Stimulated activated CD8-positive, alpha-beta memory T cell treated with anti-CD3 and anti-CD28 coated beads, Interleukin-7, amount 100 ng/mL, for 4 hours (primary cell): ENCODE data around the gene RPS6KB1.
"Not testable (repeated sequence)": the region's sequence is repeated elsewhere in the genome, so short reads cannot be mapped to it uniquely, and the experiment has no call there.

ENCODE experiments used
- DNase-seq, 2 donors: peaks; one replicate each; pipeline ENCODE4 v3.0.0-alpha.2; 2020; ENCODE audit warnings: low read depth in 2 of 2

Gene RPS6KB1

DNA sequence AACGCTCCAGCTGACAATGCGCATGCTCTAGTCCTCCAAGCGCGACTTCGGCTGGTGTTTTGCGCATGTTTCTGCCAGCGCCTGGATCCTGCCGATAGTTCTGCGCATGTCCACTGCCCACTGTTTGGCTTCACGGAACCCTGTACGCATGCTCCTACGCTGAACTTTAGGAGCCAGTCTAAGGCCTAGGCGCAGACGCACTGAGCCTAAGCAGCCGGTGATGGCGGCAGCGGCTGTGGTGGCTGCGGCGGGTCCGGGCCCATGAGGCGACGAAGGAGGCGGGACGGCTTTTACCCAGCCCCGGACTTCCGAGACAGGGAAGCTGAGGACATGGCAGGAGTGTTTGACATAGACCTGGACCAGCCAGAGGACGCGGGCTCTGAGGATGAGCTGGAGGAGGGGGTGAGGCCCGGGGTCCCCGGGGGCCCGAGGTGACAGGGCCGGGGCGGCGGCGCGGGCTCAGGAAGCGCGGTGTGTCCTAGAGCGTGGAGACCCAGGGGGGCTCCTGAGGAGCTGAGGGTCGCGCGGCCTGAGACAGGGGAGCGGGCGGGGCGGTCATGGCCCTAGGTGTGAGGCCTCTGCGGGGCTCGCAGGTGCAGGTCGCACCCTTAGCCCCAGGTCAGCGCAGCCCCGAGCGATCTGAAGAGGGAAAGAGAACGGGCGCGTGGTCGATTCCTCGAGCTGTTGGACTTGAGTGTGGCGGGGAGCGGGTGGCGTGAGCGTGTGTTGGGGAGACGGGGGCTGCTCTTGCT, at the start of gene RPS6KB1, which contains the start of gene TUBD1:
Gene RPS6KB1 (plus strand): TSS at position 198 of the 752 bp plus-strand sequence. CDS start 64 bp downstream, at position 262.
Gene TUBD1 (minus strand): TSS at position 20 of the 752 bp plus-strand sequence. CDS start 1,941 bp downstream, outside the sequence.
- peak; percentile 94 to 98 for DNase-seq

DNA sequence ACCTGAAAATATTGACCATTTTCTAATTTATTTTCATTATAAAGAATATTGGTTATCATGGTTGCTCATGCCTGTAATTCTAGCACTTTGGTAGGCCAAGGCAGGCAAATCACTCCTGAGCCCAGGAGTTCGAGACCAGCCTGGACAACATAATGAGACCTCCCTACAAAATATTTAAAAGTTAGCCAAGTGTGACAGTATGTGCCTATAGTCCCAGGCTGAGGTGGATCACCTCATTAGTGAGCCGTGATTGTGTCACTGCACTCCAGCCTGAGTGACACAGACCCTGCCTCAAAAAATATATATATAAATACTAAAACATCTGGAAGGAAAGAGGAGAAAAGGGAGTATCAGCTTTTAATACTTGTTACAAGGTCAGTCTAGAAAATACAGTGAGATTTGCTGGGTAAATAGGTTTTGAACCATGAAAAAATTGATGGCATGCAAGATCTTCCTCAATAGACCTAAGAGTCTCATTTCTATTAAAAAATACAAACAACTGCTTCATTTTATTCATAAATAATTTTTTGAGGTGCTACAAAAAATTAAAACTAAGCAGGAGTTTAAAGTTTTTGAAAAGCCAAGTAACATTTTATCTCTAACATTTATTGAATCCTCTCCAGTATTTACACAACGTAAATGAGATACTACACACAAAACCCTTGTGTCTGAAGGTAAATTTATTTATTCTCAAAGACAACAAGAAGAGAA, 47.9 kb upstream of the RPS6KB1 start:
- DNase-seq, result no peak

DNA sequence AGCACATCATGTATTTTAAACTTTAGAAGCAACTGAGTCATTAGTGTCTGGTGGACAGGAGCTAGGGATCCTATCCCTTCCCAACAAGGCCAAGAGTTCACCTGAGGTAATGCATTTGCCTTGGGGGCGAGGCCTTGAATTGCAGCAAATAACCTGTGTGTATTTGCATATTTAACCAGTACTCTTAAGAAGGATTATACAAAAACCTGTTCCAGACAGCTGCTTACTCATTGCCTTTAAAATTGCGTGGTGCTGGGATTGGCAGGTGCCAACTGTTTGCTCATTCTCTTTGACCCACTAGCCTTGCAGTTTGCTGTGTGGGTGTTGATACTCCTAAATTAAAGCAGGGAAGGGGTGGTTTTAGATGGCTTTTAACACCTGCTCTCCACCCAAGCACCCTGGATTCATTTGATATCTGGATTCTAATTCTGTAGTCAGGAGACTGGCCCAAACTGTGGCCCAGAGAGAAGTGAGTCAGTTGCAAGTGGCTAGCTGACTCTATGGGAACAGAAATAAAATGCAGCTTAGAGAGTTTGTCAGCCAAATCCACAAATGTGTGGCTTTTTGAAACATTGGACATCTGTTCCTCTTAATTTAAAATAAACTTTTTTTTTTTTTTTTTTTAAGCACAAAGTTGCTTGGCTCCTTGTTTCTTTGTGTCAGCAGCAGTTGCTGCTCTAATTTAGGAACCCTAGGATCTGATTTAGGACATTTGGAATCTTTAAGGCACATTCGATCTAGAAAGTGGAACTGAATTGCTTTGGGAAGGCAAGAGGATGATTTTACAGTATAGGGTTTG, 47.1 kb upstream of the RPS6KB1 start:
- DNase-seq, result no peak

DNA sequence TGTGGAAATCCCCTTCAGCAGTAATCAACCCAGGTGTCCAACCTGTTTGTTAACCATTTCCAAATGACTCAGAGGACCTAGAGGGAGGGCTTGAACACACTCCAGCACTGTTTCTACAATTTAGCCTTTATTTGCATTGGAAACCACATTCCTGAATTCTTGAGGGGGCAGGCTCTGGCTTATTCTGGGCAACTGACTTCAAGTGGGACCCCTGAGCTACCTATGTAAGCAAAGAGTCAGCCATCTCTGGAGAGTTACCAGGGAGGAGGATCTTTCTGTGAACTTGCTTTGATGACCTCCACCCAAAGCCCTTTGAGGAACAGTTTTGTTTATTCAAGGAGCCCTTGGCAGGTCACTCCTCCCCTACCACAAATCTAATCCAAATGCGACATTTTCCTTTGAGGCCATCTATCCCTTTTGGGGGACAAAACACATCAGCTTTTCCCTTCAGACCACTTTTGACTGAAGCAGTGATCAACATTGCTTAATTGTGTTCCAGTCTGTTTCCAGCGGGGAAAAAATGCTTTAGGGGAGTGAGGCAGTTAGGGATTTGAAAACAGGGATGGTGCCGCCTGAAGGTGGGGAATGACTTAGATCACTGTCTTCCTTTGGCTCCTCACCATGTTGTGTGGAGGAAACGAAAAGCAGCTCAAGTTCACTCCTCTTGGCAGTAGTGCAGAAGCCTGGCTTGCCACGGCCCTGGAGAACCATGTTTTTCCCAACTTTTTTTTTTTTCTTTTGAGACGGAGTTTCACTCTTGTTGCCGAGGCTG, 46.3 kb upstream of the RPS6KB1 start:
- DNase-seq, result no peak

DNA sequence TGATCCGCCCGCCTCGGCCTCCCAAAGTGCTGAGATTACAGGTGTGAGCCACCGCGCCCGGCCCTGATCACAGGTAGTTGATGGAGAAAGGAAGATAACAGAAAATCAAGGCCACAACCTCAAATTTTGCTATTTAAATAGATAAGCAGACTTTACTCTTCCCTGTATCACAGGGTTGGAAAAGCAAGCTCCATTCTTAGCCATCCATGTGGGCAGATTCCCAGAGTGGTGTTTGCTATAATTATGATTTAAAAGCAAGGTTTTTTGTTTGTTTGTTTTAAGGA, 44.6 kb upstream of the RPS6KB1 start:
- no peak for DNase-seq

DNA sequence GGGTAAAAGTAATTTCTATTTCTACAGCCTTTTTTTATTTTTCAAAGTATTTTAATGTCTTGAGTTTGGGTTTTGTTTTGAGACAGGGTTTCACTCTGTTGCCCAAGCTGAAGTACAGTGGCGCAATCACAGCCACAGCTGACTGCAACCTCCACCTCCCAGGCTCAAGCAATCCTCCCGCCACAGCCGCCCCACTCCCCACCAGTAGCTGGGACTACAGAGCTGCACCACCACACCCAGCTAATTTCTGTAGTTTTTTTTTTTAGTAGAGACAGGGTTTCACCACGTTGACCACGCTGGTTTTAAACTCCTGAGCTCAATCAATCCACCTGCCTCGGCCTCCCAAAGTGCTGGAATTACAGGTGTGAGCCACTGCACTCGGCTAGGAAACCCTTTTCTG, 44.1 kb upstream of the RPS6KB1 start:
- DNase-seq, result no peak

DNA sequence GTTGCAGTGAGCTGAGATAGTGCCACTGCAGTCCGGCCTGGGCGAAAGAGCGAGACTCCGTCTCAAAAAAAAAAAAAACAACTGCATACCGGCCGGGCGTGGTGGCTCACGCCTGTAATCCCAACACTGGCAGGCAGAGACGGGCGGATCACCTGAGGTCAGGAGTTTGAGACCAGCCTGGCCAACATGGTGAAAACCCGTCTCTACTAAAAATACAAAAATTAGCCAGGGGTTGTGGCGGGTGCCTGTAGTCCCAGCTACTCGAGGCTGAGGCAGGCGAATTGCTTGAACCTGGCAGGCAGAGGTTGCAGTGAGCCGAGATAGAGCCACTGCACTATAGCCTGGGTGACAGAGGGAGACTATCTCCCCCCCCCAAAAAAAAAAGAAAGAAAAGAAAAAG, 42.6 kb upstream of the RPS6KB1 start:
- DNase-seq, result not testable (repeated sequence)

DNA sequence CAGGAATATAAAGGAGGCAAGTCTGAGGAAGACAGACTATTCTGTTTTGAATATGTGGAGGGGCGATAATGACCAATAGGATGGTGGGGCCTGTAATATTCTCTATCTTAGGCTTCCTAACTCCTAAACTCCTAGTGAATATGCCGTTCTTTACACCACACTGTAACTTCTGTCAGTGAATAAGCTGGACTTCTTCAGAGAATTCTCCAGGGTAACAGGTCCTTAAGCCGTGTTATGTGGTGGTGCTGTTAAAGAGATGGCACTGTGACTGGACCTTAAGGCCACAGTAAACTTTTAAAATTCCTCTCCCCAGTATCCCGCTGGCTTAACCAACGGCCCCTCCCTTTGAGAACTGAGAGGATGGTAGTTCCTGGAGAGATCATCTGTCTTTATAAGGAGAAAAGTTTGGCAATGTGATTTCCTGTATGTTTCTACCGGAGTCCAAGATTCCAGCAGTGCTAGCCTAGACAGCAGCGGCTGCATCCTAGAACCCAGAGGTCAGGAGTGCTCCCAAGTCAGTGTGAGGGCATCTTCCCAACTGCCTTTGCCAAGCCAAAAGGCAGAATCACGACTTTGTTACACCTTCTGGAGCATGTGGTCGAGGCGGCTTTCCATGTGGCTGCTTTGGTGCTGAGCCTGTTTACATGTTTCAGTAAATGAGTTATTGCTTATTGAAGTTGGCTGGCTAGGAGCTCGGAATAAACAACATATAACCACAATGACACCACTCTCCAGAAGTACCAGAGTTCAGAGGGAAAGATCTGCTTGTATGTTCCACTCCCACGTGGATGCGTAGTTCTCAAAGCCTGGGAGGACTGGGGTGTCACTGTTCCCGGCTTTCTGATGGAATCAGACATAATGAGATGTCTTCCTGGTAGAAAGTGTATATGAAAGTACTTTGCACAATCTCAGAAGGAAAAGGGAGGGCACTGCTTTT, 41.2 kb upstream of the RPS6KB1 start:
- no peak for DNase-seq

DNA sequence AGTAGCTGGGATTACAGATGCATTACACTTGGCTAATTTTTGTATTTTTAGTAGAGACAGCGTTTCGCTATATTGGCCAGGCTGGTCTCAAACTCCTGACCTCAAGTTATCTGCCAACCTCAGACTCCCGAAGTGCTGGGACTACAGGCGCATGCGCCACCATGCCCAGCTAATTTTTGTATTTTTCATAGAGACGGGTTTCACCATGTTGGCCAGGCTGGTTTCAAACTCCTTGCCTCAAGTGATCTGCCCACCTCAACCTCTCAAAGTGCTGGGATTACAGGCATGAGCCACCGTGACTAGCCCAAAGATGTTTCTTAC, 40.1 kb upstream of the RPS6KB1 start:
- not testable (repeated sequence) for DNase-seq

DNA sequence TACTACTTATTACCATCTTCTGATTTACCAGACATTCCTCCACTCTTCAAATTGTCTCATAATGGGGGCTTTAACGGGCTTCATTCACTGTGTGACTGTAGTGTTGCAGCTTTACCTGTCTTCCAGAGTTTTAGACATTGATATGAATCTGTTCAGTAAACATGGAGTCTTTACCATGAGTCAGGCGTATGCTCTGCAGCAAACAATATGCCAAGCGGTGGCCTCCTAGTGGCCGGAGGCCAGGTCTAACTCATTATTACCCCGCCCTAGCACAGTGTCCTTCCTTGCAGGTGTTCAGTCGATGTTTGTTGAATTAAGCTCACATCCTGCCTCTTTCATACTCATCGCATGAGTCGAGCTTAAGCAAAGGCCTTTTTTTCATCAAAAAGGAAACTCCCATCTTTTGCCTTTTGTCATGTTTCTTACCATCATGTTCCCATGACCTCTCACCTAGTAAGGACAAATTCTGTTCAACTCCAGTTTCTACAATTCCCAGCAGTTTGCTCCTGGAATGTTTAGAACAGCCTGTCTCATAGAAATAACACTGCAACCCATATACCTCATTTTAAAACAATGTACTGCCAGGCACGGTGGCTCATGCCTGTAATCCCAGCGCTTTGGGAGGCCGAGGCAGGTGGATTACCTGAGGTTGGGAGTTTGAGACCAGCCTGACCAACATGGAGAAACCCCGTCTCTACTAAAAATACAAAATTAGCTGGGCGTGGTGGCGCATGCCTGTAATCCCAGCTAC, 39.6 kb upstream of the RPS6KB1 start:
- DNase-seq, result peak in 1 of 2 donors; percentile 24

DNA sequence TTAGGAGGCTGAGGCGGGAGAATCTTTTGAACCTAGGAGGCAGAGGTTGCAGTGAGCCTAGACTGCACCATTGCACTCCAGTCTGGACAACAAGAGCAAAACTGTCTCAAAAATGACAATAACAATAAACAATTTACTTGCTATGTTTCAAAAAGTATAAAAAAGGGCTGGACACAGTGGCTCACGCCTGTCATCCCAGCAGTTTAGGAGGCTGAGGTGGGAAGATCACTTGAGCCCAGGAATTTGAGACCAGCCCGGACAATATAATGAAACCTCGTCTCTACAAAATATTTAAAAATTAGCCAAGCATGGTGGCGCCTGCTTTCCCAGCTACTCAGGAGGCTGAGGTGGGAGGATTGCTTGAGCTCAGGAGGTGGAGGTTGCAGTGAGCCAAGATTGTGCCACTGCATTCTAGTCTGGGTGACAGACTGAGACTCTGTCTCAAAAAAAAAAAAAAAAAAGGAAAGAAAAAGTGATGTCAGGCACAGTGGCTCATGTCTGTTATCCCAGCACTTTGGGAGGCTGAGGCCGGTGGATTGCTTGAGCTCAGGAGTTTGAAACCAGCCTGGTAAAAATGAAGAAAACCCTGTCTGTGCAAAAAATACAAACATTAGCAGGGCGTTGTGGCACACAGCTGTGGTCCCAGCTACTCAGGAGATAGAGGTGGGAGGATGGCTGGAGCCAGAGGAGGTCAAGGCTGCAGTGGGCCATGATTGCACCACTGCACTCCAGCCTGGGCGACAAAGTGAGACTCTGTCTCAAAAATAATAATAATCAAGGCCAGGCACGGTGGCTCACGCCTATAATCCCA, 38.8 kb upstream of the RPS6KB1 start:
- DNase-seq, result not testable (repeated sequence)

DNA sequence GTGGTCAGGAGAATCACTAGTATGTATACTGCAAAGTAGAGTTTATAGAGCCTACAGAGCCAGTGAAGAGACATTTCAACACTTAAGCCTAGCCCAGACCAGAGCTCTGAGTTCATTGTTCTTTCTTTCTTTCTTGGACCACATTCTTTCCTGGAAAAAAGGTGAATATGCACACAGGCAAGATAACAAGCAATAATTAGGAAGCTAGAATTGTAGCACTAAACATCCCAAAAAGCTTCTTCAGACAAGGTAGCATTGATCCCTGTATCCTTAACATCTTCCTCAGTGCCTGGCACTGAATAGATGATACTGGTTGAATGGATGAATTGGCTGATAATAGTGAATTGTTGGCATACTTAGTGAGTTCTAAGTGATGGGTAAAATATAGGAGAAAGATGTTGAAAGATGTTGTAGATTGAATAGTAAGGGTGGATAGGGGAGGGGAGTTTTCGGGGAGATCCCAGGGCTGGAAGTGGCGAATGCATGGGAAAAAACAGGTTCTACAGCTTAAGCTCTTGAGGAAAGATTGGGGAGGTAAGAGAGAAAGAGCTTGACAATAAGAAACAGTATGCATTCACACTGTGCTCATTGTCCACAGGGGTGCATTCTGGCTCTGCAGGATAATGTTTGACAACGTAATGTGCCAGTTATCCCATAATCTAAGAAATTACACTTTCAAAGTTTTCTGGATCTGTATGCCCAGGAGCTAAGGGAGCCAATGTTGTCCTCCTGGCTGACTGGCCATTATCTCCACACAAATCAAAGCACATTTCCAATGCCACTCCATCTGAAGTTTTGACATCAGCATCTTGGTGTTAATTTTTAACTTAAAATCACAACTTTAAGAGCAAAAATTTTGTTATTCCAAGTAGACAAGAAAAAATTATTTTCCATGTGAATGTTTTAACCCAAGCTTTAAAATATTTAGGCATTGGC, 35.8 kb upstream of the RPS6KB1 start:
- DNase-seq, result no peak

DNA sequence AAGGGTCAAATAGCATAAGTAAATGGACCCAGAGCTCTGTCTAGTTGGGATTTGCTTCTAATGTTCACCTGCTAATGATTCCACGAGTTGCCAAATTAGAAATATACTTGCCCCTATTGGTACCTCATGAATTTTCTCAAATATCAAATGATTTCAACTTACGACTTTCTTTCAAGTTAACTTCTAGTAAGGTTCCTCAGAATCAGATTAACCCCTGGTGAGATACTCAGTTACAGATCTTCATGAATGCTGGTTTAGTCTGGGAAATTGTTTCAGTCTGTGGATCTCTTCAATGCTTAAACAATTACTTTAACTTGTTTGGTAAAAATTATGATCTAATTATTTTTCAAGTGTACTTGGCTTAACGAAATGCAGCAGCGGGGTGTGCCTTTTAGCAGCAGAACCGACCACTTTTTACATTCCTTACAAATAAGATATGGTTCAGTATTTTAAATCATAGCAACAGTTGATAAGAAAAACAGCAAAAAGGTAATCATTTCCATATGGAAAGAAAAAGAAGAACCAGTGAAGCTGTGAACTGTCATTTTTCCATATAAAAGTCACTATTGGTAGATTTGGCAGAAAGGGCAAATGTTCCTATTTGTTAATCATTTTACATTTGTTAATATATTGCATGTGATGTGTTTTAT, 34.6 kb upstream of the RPS6KB1 start:
- no peak for DNase-seq

DNA sequence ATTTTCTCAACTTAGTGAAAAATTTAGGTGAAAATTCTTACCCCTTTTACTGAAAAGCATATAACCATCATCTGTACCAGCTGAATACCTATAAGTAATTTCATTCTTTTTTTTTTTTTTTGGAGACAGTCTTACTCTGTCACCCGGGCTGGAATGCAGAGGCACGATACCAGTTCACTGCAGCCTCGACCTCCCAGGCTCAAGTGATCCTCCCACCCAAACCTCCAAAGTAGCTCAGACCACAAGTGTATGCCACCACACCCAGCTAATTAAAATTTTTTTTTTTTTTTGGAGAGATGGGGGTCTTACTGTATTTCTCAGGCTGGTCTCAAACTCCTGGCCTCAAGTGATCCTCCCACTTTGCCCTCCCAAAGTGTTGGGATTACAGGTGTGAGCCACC, 34.0 kb upstream of the RPS6KB1 start:
- no peak for DNase-seq

DNA sequence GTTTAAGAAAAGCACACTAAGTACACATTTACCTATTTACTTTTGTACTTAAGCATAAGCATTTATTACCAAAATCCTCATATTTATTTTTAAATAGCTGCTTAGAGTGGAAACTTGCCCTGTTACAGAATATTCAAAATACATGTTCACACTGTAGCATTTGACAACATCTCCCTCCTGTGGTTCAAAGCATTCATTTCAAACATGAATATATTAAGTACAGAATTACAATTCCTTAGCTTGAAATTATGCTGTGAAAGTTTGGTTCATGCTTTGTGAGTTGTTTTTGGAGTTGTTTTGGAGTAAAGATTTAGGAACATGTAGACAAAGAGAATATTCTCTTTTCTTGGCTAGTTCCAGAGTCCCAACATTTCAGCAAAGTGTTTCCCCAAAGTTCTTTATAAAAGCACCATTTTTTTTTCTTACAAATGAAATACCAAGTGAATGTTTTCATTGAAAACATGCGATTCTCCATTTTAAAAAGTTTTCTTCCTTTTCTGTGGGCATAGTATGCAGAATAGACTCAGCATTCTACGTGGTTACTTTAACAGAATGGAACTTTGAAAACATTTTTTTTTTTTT, 33.4 kb upstream of the RPS6KB1 start:
- no peak for DNase-seq

DNA sequence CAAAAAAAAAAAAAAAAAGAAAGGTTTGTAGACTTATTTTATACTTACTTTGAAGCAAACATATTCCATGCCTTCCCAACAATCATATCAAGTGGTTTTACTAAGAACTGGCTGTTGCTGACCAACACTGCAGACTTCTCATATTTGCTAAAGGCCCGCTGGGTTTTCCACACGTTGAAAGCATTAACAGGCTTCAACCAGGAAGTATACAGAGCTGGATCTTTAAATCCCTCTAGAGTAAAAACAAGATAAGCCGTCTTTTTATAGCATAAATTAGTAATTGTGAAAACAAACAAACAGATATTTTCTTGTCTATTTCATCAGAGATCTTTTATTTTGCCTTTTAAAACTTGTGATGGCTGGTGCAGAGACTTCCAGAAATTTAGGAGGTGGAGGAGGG, 29.3 kb upstream of the RPS6KB1 start:
- no peak for DNase-seq

DNA sequence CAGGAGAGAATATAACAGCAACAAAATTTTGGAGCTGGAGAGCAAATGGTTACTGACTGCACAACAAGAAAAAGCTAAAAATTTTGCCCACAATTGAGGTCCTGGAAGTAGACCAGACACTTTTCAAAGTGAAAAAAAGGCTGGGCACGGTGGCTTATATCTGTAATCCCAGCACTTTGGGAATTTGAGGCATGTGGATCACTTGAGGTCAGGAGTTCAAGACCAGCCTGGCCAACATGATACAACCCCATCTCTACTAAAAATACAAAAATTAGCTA, 23.0 kb upstream of the RPS6KB1 start:
- DNase-seq, result no peak
